KOPT-K1 (cell line): ENCODE data around the gene ATP5PF.
"Not testable (repeated sequence)": the region's sequence is repeated elsewhere in the genome, so short reads cannot be mapped to it uniquely, and the experiment has no call there.

Experiments used
- H3K27ac ChIP-seq: fragments of 200-600 bp; sonication (generic); 2 replicates; pipeline ENCODE4 v1.5.1; 2016; ENCODE audit warnings: antibody characterized with exemption, mild to moderate bottlenecking, low read depth, low read length; ENCODE audit not compliant: poor library complexity, severe bottlenecking
- H3K36me3 ChIP-seq: fragments of 200-600 bp; sonication (generic); 2 replicates; pipeline ENCODE4 v1.5.1; 2017; ENCODE audit warnings: antibody characterized with exemption, mild to moderate bottlenecking, low read length, moderate library complexity; ENCODE audit not compliant: insufficient read depth
- H3K9me3 ChIP-seq: fragments of 200-600 bp; sonication (generic); 2 replicates; pipeline ENCODE4 v1.5.1; 2017; ENCODE audit warnings: antibody characterized with exemption, low read length, mild to moderate bottlenecking; ENCODE audit not compliant: insufficient read depth, poor library complexity, severe bottlenecking

ATP5PF gene

GRCh38 chr21:25734904-25735645 is at the start of gene ATP5PF, which contains the start of gene GABPA:
Gene ATP5PF, minus strand, starts transcription at chr21:25734904. Its CDS starts 5,110 bp downstream, at chr21:25729794.
Gene GABPA, plus strand, starts transcription at chr21:25734972. Its CDS starts 6,627 bp downstream, at chr21:25741599.
- peak within 1 kb of the TSS; percentile 97 for H3K27ac ChIP-seq
- H3K36me3 ChIP-seq, result peaks cover 30% of the 10 kb centered on the region
- no peaks in the 10 kb centered on the region for H3K9me3 ChIP-seq

- not testable (repeated sequence) for H3K36me3 ChIP-seq, H3K9me3 ChIP-seq, H3K27ac ChIP-seq
Observed at GRCh38 chr21:25778126-25778875, 43.6 kb upstream of the ATP5PF start.

GRCh38 chr21:25776440-25776839 is 41.7 kb upstream of the ATP5PF start:
- Histone ChIP-seq H3K27ac (no peak overlapping the region), H3K9me3 (no peaks in the 10 kb centered on the region), H3K36me3 (no peaks in the 10 kb centered on the region)

GRCh38 chr21:25772686-25773085 is 38.0 kb upstream of the ATP5PF start:
- H3K27ac ChIP-seq, result no peak overlapping the region
- H3K36me3 ChIP-seq, result peaks cover 20% of the 10 kb centered on the region
- H3K9me3 ChIP-seq, result no peaks in the 10 kb centered on the region

GRCh38 chr21:25767921-25768320 is 33.2 kb upstream of the ATP5PF start:
- Histone ChIP-seq H3K36me3 (peaks cover 68% of the 10 kb centered on the region), H3K27ac (no peak overlapping the region), H3K9me3 (no peaks in the 10 kb centered on the region)

- Histone ChIP-seq H3K27ac (no peak overlapping the region), H3K36me3 (peaks cover 91% of the 10 kb centered on the region), H3K9me3 (no peaks in the 10 kb centered on the region)
Observed at GRCh38 chr21:25764065-25764464, 29.4 kb upstream of the ATP5PF start.

GRCh38 chr21:25760677-25761076 is 26.0 kb upstream of the ATP5PF start:
- H3K9me3 ChIP-seq, result no peaks in the 10 kb centered on the region
- peaks cover 89% of the 10 kb centered on the region for H3K36me3 ChIP-seq
- H3K27ac ChIP-seq, result no peak overlapping the region

GRCh38 chr21:25760061-25760460 is 25.4 kb upstream of the ATP5PF start:
- no peak overlapping the region for H3K27ac ChIP-seq
- H3K36me3 ChIP-seq, result peaks cover 89% of the 10 kb centered on the region
- H3K9me3 ChIP-seq, result no peaks in the 10 kb centered on the region

- Histone ChIP-seq H3K36me3 (peaks cover 89% of the 10 kb centered on the region), H3K27ac (no peak overlapping the region), H3K9me3 (no peaks in the 10 kb centered on the region)
Observed at GRCh38 chr21:25759573-25759972, 24.9 kb upstream of the ATP5PF start.

GRCh38 chr21:25757531-25757930 is 22.8 kb upstream of the ATP5PF start:
- no peak overlapping the region for H3K27ac ChIP-seq
- no peaks in the 10 kb centered on the region for H3K9me3 ChIP-seq
- peaks cover 84% of the 10 kb centered on the region for H3K36me3 ChIP-seq

GRCh38 chr21:25756190-25756932 is 21.7 kb upstream of the ATP5PF start:
- H3K36me3 ChIP-seq, result peaks cover 82% of the 10 kb centered on the region
- H3K27ac ChIP-seq, result peak overlapping the region; percentile 4
- H3K9me3 ChIP-seq, result no peaks in the 10 kb centered on the region

GRCh38 chr21:25752416-25752815 is 17.7 kb upstream of the ATP5PF start:
- H3K27ac ChIP-seq, result no peak overlapping the region
- no peaks in the 10 kb centered on the region for H3K9me3 ChIP-seq
- H3K36me3 ChIP-seq, result peaks cover 69% of the 10 kb centered on the region

- H3K36me3 ChIP-seq, result peaks cover 75% of the 10 kb centered on the region
- H3K9me3 ChIP-seq, result no peaks in the 10 kb centered on the region
- H3K27ac ChIP-seq, result peak overlapping the region; percentile 46
Observed at GRCh38 chr21:25750085-25750484, 15.4 kb upstream of the ATP5PF start.

GRCh38 chr21:25744854-25745253 is 10.2 kb upstream of the ATP5PF start:
- peaks cover 63% of the 10 kb centered on the region for H3K36me3 ChIP-seq
- no peak overlapping the region for H3K27ac ChIP-seq

GRCh38 chr21:25742900-25743299 is 8.2 kb upstream of the ATP5PF start:
- H3K9me3 ChIP-seq, result no peaks in the 10 kb centered on the region
- no peak overlapping the region for H3K27ac ChIP-seq
- H3K36me3 ChIP-seq, result peaks cover 52% of the 10 kb centered on the region

More at GRCh38 chr21:25744854-25745253, 10.2 kb upstream of the ATP5PF start:
- no peaks in the 10 kb centered on the region for H3K9me3 ChIP-seq
